ENCODE measurements around the gene ZRSR2.

DNA sequence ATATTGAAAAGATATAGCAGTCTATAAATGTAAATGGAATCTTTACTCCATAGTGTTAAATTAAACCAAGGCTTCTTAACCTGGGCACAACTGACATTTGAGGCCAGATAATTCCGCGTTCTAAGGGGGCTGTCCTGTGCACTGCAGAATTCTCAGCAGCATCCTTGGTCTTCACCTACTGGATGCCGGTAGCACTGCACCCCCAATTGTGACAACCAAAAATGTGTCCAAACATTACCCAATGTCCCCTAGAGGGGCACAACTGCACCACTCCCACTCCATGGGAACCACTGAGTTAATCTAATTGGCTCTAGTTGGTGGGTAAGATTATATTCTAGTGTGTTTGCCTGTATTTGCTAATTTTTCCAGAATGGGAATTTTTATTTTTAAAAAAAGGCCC is 47.7 kb downstream of the ZRSR2 start:
- TF ChIP-seq REST (IDR thresholded peaks at IDR 0.05; ENCODE audit: insufficient read depth in 1 of 2, low read depth in 2 of 2, low read length in 2 of 2) (no peak), POLR2AphosphoS5 (IDR thresholded peaks at IDR 0.05; ENCODE audit: low read depth, low read length) (no peak), TAF1 (IDR thresholded peaks at IDR 0.05; ENCODE audit: borderline replicate concordance, insufficient read depth, low read length) (no peak)

Measured in PFSK-1 (cell line).